Fibroblast of pulmonary artery (primary cell): ENCODE data around the gene PCDHGA3.
A peak's percentile ranks its signal among the peaks of the same experiment; 100 is the strongest.

ENCODE experiments used
- DNase-seq: peaks from one replicate; pipeline ENCODE4 v3.0.0-alpha.2; 2010; ENCODE audit warnings: low read depth
- H3K4me3 ChIP-seq: replicated peaks from 2 replicates; pipeline ENCODE4 v1.5.1; 2011; ENCODE audit warnings: low read depth, mild to moderate bottlenecking, control low read depth, low read length, moderate library complexity
- TF ChIP-seq, protein P1 (sequence below): IDR thresholded peaks from 2 replicates; pipeline ENCODE4 v1.5.1; 2011; ENCODE audit warnings: mild to moderate bottlenecking, control low read depth, low read length, inconsistent platforms; ENCODE audit errors: missing control alignments

Gene PCDHGA3

GRCh38 chr5:141362719-141363118, 19.1 kb downstream of the PCDHGA3 start:
- TF ChIP-seq, protein P1, sequence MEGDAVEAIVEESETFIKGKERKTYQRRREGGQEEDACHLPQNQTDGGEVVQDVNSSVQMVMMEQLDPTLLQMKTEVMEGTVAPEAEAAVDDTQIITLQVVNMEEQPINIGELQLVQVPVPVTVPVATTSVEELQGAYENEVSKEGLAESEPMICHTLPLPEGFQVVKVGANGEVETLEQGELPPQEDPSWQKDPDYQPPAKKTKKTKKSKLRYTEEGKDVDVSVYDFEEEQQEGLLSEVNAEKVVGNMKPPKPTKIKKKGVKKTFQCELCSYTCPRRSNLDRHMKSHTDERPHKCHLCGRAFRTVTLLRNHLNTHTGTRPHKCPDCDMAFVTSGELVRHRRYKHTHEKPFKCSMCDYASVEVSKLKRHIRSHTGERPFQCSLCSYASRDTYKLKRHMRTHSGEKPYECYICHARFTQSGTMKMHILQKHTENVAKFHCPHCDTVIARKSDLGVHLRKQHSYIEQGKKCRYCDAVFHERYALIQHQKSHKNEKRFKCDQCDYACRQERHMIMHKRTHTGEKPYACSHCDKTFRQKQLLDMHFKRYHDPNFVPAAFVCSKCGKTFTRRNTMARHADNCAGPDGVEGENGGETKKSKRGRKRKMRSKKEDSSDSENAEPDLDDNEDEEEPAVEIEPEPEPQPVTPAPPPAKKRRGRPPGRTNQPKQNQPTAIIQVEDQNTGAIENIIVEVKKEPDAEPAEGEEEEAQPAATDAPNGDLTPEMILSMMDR, result no peak

DNA sequence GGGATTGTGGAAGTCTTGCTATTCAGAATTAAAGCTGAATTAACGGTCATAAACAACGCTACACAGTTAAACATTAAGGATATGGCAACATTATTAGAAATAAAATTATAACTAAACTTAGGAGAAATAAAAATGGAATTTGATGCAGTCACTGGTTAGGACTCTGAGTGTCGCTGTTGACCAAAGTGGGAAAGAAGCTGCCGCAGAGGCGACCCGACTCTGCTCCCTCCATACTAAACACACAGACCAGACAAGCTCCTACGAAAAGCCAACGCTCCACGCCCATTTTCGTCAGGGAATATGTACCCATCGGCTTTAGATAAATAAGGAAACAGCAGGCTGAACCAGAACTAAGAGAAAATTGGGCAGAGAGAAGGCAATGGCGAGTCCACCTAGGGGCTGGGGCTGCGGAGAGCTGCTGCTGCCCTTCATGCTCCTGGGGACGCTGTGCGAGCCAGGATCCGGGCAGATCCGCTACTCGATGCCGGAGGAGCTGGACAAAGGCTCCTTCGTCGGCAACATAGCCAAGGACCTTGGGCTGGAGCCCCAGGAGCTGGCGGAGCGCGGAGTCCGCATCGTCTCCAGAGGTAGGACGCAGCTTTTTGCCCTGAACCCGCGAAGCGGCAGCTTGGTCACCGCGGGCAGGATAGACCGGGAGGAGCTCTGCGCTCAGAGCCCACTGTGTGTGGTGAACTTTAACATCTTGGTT, 20.5 kb downstream of the PCDHGA3 start, which contains the start of gene PCDHGA5:
PCDHGA5 (plus strand) TSS at position 211 of the 709 bp plus-strand sequence; CDS start at position 380, 169 bp downstream.
- TF ChIP-seq, protein P1, result peak; percentile 24
- peak; percentile 54 for DNase-seq
- peak within 1 kb of the TSS; percentile 40 for H3K4me3 ChIP-seq

More at GRCh38 chr5:141362719-141363118, 19.1 kb downstream of the PCDHGA3 start:
- DNase-seq, result no peak
- H3K4me3 ChIP-seq, result no peak overlapping the region

GRCh38 chr5:141366016-141366896, 22.6 kb downstream of the PCDHGA3 start:
- H3K4me3 ChIP-seq, result no peak overlapping the region
- TF ChIP-seq, protein P1, result no peak
- DNase-seq, result no peak

- H3K4me3 ChIP-seq, result peak within 1 kb of the TSS; percentile 48
- peak; percentile 77 for DNase-seq
- TF ChIP-seq, protein P1, result peak; percentile 55
Observed at GRCh38 chr5:141369994-141370848, 26.6 kb downstream of the PCDHGA3 start, which contains the start of gene PCDHGB3. Gene PCDHGB3 (plus strand): TSS chr5:141370242. CDS start chr5:141370395, 153 bp downstream.

GRCh38 chr5:141371572-141372475, 28.2 kb downstream of the PCDHGA3 start:
- no peak for DNase-seq
- H3K4me3 ChIP-seq, result no peak overlapping the region
- TF ChIP-seq, protein P1, result no peak
